Mesenchymal stem cell (in vitro differentiated cells and primary cell): ENCODE data around the gene TBC1D19. TPM values are rescaled to one million over a fixed set of nuclear protein-coding genes. Genes with fewer than 3 reads are reported as not detected.

ENCODE experiments used
- small RNA-seq: library from polyadenylated mRNA; stranded (forward); fragments of <200 nt; extraction: miRNeasy Mini kit (QIAGEN cat#:217004); gene quantifications from one replicate; pipeline ENCODE3, GENCODE V24; 2013; ENCODE audit warnings: low read depth

TBC1D19 gene

Small RNA genes lying within 50 kb of the gene (small RNA-seq; reads per million reads assigned to genes)
- gene RF00284, result not detected
